Endodermal cell (in vitro differentiated cells): ENCODE results near the gene CD6. TPM values are rescaled to one million over a fixed set of nuclear protein-coding genes. Genes with fewer than 3 reads are reported as not detected.

Experiments
- DNase-seq: peaks from one replicate; pipeline ENCODE4 v3.0.0-alpha.2; 2017
- H3K27ac ChIP-seq: 2 replicates; pipeline ENCODE4 v1.5.1; 2013; ENCODE audit warnings: mild to moderate bottlenecking, low read depth, low read length, moderate library complexity
- H3K27me3 ChIP-seq: 2 replicates; pipeline ENCODE4 v1.6.1; 2013; ENCODE audit warnings: mild to moderate bottlenecking, low read length, moderate library complexity; ENCODE audit not compliant: insufficient read depth, control insufficient read depth, poor library complexity, severe bottlenecking
- H3K36me3 ChIP-seq: 2 replicates; pipeline ENCODE4 v1.7.0; 2013; ENCODE audit warnings: mild to moderate bottlenecking, low read length, moderate library complexity; ENCODE audit not compliant: control insufficient read depth, insufficient read depth
- H3K4me1 ChIP-seq: one replicate; pipeline ENCODE4 v1.7.0; 2013; ENCODE audit warnings: low read length; ENCODE audit not compliant: control insufficient read depth, insufficient read depth
- H3K4me3 ChIP-seq: 2 replicates; pipeline ENCODE4 v1.5.1; 2013; ENCODE audit warnings: mild to moderate bottlenecking, low read length, moderate library complexity
- H3K9ac ChIP-seq: 2 replicates; pipeline ENCODE4 v1.6.1; 2013; ENCODE audit warnings: mild to moderate bottlenecking, low read length, moderate library complexity; ENCODE audit not compliant: poor library complexity, severe bottlenecking; ENCODE audit errors: extremely low read depth
- H3K9me3 ChIP-seq: 2 replicates; pipeline ENCODE4 v1.6.1; 2013; ENCODE audit warnings: mild to moderate bottlenecking, low read length, moderate library complexity; ENCODE audit not compliant: control insufficient read depth
- H3K27ac Mint-ChIP-seq: 2 replicates; pipeline ENCODE4 v1.8.0; 2020; ENCODE audit warnings: mixed read lengths
- H3K27me3 Mint-ChIP-seq: 2 replicates; pipeline ENCODE4 v1.8.0; 2021; ENCODE audit warnings: mild to moderate bottlenecking, mixed read lengths; ENCODE audit not compliant: insufficient read depth
- H3K36me3 Mint-ChIP-seq: 2 replicates; pipeline ENCODE4 v1.8.0; 2020; ENCODE audit warnings: low read depth, mixed read lengths
- H3K4me1 Mint-ChIP-seq: 2 replicates; pipeline ENCODE4 v1.8.0; 2020; ENCODE audit warnings: mixed read lengths
- H3K4me3 Mint-ChIP-seq: 2 replicates; pipeline ENCODE4 v1.8.0; 2020; ENCODE audit warnings: mild to moderate bottlenecking, moderate library complexity, mixed read lengths
- H3K9me3 Mint-ChIP-seq: 2 replicates; pipeline ENCODE4 v1.8.0; 2020; ENCODE audit warnings: mild to moderate bottlenecking, mixed read lengths
- CTCF ChIP-seq: fragments of 200-600 bp; sonication (generic); conservative IDR thresholded peaks from 2 replicates; pipeline ENCODE4 v1.5.0; 2021; ENCODE audit warnings: antibody characterized with exemption, mild to moderate bottlenecking
- WGBS, 2 experiments: methylation state at CpG; one replicate each; pipeline versions ENCODE4 v1.1.5 to v1.1.7; 2013; ENCODE audit warnings: missing lambda C conversion rate in 2 of 2, mixed read lengths in 1 of 2; ENCODE audit not compliant: insufficient coverage in 1 of 2, insufficient read length in 1 of 2; 5-methylcytosine and 5-hydroxymethylcytosine counted together
- total RNA-seq, 2 donors: library from RNA; stranded (reverse); fragmentation: NEBNext Ultra II Directional in 1 of 2; extraction: Animal tissue kit (Norgen Biotek cat#: 25700) in 1 of 2; gene quantifications; 2 replicates in 1 of 2; 3 replicates in 1 of 2; pipeline ENCODE4 v1.2.1, GENCODE V29; 2021

Gene CD6
- total RNA-seq, 2 donors from 2014 or later, result 1.5 to 1.6 TPM

GRCh38 chr11:60953781-60954180, 17.7 kb upstream of the CD6 start:
- Histone ChIP-seq H3K4me3 (no peak overlapping the region), H3K9me3 (no peaks in the 10 kb centered on the region), H3K9ac (no peak overlapping the region), H3K27me3 (peaks cover 48% of the 10 kb centered on the region), H3K36me3 (no peaks in the 10 kb centered on the region), H3K27ac (no peak overlapping the region), H3K4me1 (no peaks in the 10 kb centered on the region)
- peaks cover 67% of the 10 kb centered on the region for H3K27me3 Mint-ChIP-seq
- no peak for DNase-seq
- H3K27ac Mint-ChIP-seq, result no peak overlapping the region
- no peak overlapping the region for H3K4me3 Mint-ChIP-seq
- 91 to 93% methylated on average over 3 to 6 of the region's 6 CpGs for WGBS, 2 experiments
- no peaks in the 10 kb centered on the region for H3K4me1 Mint-ChIP-seq
- no peaks in the 10 kb centered on the region for H3K36me3 Mint-ChIP-seq
- TF ChIP-seq CTCF, result no peak
- no peaks in the 10 kb centered on the region for H3K9me3 Mint-ChIP-seq

- no peaks in the 10 kb centered on the region for H3K4me1 ChIP-seq
- WGBS, 2 experiments, result 90 to 100% methylated on average over 1 to 5 of the region's 5 CpGs
- H3K9me3 ChIP-seq, result no peaks in the 10 kb centered on the region
- no peaks in the 10 kb centered on the region for H3K4me1 Mint-ChIP-seq
- H3K36me3 Mint-ChIP-seq, result no peaks in the 10 kb centered on the region
- no peak overlapping the region for H3K27ac ChIP-seq
- H3K4me3 Mint-ChIP-seq, result no peak overlapping the region
- no peaks in the 10 kb centered on the region for H3K9me3 Mint-ChIP-seq
- no peaks in the 10 kb centered on the region for H3K36me3 ChIP-seq
- H3K27me3 Mint-ChIP-seq, result peaks cover 62% of the 10 kb centered on the region
- peaks cover 47% of the 10 kb centered on the region for H3K27me3 ChIP-seq
- TF ChIP-seq CTCF, result no peak
- H3K27ac Mint-ChIP-seq, result no peak overlapping the region
- H3K9ac ChIP-seq, result no peak overlapping the region
- H3K4me3 ChIP-seq, result no peak overlapping the region
- no peak for DNase-seq
These were observed 17.1 kb upstream of the CD6 start for GRCh38 chr11:60954421-60954820.

- no peak overlapping the region for H3K4me3 ChIP-seq
- H3K27me3 ChIP-seq, result peaks cover 45% of the 10 kb centered on the region
- no peak overlapping the region for H3K4me3 Mint-ChIP-seq
- H3K36me3 ChIP-seq, result no peaks in the 10 kb centered on the region
- DNase-seq, result no peak
- no peaks in the 10 kb centered on the region for H3K9me3 ChIP-seq
- 74 to 77% methylated on average over 5 of the region's 5 CpGs for WGBS, 2 experiments
- H3K4me1 Mint-ChIP-seq, result no peaks in the 10 kb centered on the region
- H3K9me3 Mint-ChIP-seq, result no peaks in the 10 kb centered on the region
- no peak overlapping the region for H3K9ac ChIP-seq
- no peak overlapping the region for H3K27ac ChIP-seq
- TF ChIP-seq CTCF, result no peak
- H3K4me1 ChIP-seq, result no peaks in the 10 kb centered on the region
- H3K27ac Mint-ChIP-seq, result no peak overlapping the region
- H3K36me3 Mint-ChIP-seq, result no peaks in the 10 kb centered on the region
- H3K27me3 Mint-ChIP-seq, result peaks cover 61% of the 10 kb centered on the region
These were observed 15.9 kb upstream of the CD6 start for GRCh38 chr11:60955571-60955970.
